GM23338 (cell line): ENCODE measurements around the gene CHD9NB. TPM values are rescaled to one million over a fixed set of nuclear protein-coding genes. Genes with fewer than 3 reads are reported as not detected.

ENCODE experiments used
- ATAC-seq: fragments of 200-7000 bp; cut with Tn5 transposase; 3 replicates; pipeline ENCODE4 v1.9.1; 2020
- DNase-seq: peaks from one replicate; pipeline ENCODE4 v3.0.0-alpha.2; 2015; ENCODE audit warnings: low spot score
- H2AFZ ChIP-seq: fragments of 200-600 bp; sonication (generic); 2 replicates; pipeline ENCODE4 v1.8.0; 2016; ENCODE audit warnings: antibody characterized with exemption, mild to moderate bottlenecking, moderate library complexity
- H3F3A ChIP-seq: fragments of 200-600 bp; sonication (generic); replicated peaks from 2 replicates; pipeline ENCODE4 v1.8.0; 2017; ENCODE audit warnings: antibody characterized with exemption, mixed run types, low read depth
- H3K27ac ChIP-seq: fragments of 200-600 bp; sonication (generic); 2 replicates; pipeline ENCODE4 v1.6.1; 2016; ENCODE audit warnings: low read depth
- H3K27me3 ChIP-seq: fragments of 200-600 bp; sonication (generic); 2 replicates; pipeline ENCODE4 v1.8.0; 2016; ENCODE audit warnings: mild to moderate bottlenecking, mixed run types, moderate library complexity; ENCODE audit not compliant: insufficient read depth
- H3K36me3 ChIP-seq: fragments of 200-600 bp; sonication (generic); 2 replicates; pipeline ENCODE4 v1.8.0; 2016; ENCODE audit warnings: mild to moderate bottlenecking; ENCODE audit not compliant: insufficient read depth
- H3K4me1 ChIP-seq: fragments of 200-600 bp; sonication (generic); 2 replicates; pipeline ENCODE4 v1.8.0; 2016; ENCODE audit warnings: mild to moderate bottlenecking, moderate library complexity; ENCODE audit not compliant: insufficient read depth
- H3K4me2 ChIP-seq: fragments of 200-600 bp; sonication (generic); 2 replicates; pipeline ENCODE4 v1.7.1; 2017; ENCODE audit warnings: mixed run types
- H3K4me3 ChIP-seq: fragments of 200-600 bp; sonication (generic); 2 replicates; pipeline ENCODE4 v1.6.1; 2016; ENCODE audit warnings: mixed run types
- H3K79me2 ChIP-seq: fragments of 200-600 bp; sonication (generic); replicated peaks from 2 replicates; pipeline ENCODE4 v1.8.0; 2017; ENCODE audit warnings: mild to moderate bottlenecking; ENCODE audit not compliant: insufficient read depth
- H3K9me2 ChIP-seq: fragments of 200-600 bp; sonication (generic); 2 replicates; pipeline ENCODE4 v1.8.0; 2017; ENCODE audit not compliant: insufficient read depth
- H4K20me1 ChIP-seq: fragments of 200-600 bp; sonication (generic); replicated peaks from 2 replicates; pipeline ENCODE4 v1.8.0; 2017; ENCODE audit warnings: mild to moderate bottlenecking; ENCODE audit not compliant: insufficient read depth
- H3K27ac Mint-ChIP-seq: 2 replicates; pipeline ENCODE4 v1.8.0; 2020; ENCODE audit warnings: inconsistent platforms, mild to moderate bottlenecking, moderate library complexity, mixed read lengths
- H3K27me3 Mint-ChIP-seq: 3 replicates; pipeline ENCODE4 v1.8.0; 2022; ENCODE audit warnings: low read depth, mild to moderate bottlenecking, moderate library complexity, mixed read lengths, inconsistent platforms; ENCODE audit not compliant: insufficient read depth, poor library complexity
- H3K36me3 Mint-ChIP-seq: 3 replicates; pipeline ENCODE4 v1.8.0; 2021; ENCODE audit warnings: low read depth, mild to moderate bottlenecking, inconsistent platforms, moderate library complexity, mixed read lengths
- H3K4me1 Mint-ChIP-seq: 3 replicates; pipeline ENCODE4 v1.8.0; 2020; ENCODE audit warnings: mild to moderate bottlenecking, inconsistent platforms, mixed read lengths
- H3K4me3 Mint-ChIP-seq: 3 replicates; pipeline ENCODE4 v1.8.0; 2021; ENCODE audit warnings: moderate library complexity, mild to moderate bottlenecking, inconsistent platforms, mixed read lengths
- H3K9me3 Mint-ChIP-seq: 3 replicates; pipeline ENCODE4 v1.8.0; 2020; ENCODE audit warnings: moderate library complexity, mild to moderate bottlenecking, inconsistent platforms, mixed read lengths
- EZH2phosphoT487 ChIP-seq: fragments of 200-600 bp; sonication (generic); IDR thresholded peaks from one replicate; pipeline ENCODE4 v1.8.1; 2018; ENCODE audit warnings: antibody characterized with exemption; ENCODE audit not compliant: unreplicated experiment
- JUNB ChIP-seq: IDR thresholded peaks from one replicate; pipeline ENCODE4 v1.6.1; 2016; ENCODE audit warnings: antibody characterized with exemption; ENCODE audit not compliant: unreplicated experiment
- POLR2AphosphoS5 ChIP-seq: IDR thresholded peaks from 2 replicates; pipeline ENCODE4 v1.6.1; 2016; ENCODE audit warnings: antibody characterized with exemption, low read depth
- ZNF462 ChIP-seq: fragments of 250-450 bp; sonication (Bioruptor Pico); IDR thresholded peaks from 2 replicates; pipeline ENCODE4 v1.5.0; 2020; ENCODE audit warnings: mild to moderate bottlenecking, moderate library complexity
- polyA plus RNA-seq: library from polyadenylated mRNA; unstranded; fragments of >200 nt; fragmentation: Nextera tagmentation; extraction: Ambion mirVana; gene quantifications from 2 replicates; pipeline ENCODE4 v1.2.1, GENCODE V29; 2016
- total RNA-seq: library from RNA; depleted of rRNA; stranded (reverse); fragments of >200 nt; shearing (Covaris generic); gene quantifications from 2 replicates; pipeline ENCODE4 v1.2.3, GENCODE V29; 2014
- TF ChIP-seq, protein P1 (sequence below), 2 experiments: fragments of 200-600 bp in 1 of 2; sonication (generic) in 1 of 2; conservative IDR thresholded peaks; 2 replicates each; pipeline versions ENCODE4 v1.5.1 to v1.6.1; 2016 to 2017; ENCODE audit warnings: antibody characterized with exemption in 2 of 2, low read depth in 2 of 2, mild to moderate bottlenecking in 2 of 2, moderate library complexity in 1 of 2

Gene CHD9NB
- total and polyA plus RNA-seq, 2 experiments from 2014 or later = 1.7 to 4.2 TPM

GRCh38 chr16:53089434-53090285, 37.0 kb upstream of the CHD9NB start:
- Histone ChIP-seq H3K27ac (no peak overlapping the region), H3K36me3 (no peaks in the 10 kb centered on the region), H3K4me3 (no peak overlapping the region), H3K79me2 (no peaks in the 10 kb centered on the region; the same call in 1 of the 2 replicates), H3K4me2 (peak overlapping the region; percentile 13; the same call in 1 of the 2 replicates), H3K4me1 (peaks cover 64% of the 10 kb centered on the region), H3K27me3 (no peaks in the 10 kb centered on the region), H2AFZ (no peak overlapping the region), H3K9me2 (no peaks in the 10 kb centered on the region), H4K20me1 (no peaks in the 10 kb centered on the region), H3F3A (no peaks in the 10 kb centered on the region; the same call in 1 of the 2 replicates)
- Mint-ChIP-seq H3K27ac (peak overlapping the region; percentile 44), H3K9me3 (no peaks in the 10 kb centered on the region), H3K36me3 (no peaks in the 10 kb centered on the region; the same call in 1 of the 3 replicates), H3K27me3 (peaks cover 9% of the 10 kb centered on the region), H3K4me3 (no peak overlapping the region; the same call in 2 of the 3 replicates), H3K4me1 (peaks cover 63% of the 10 kb centered on the region)
- ATAC-seq = peak; percentile 38
- peak; percentile 59 for DNase-seq
- TF ChIP-seq ZNF462 (CRISPR knock-in tag) = peak; percentile 61
- TF ChIP-seq, protein P1, sequence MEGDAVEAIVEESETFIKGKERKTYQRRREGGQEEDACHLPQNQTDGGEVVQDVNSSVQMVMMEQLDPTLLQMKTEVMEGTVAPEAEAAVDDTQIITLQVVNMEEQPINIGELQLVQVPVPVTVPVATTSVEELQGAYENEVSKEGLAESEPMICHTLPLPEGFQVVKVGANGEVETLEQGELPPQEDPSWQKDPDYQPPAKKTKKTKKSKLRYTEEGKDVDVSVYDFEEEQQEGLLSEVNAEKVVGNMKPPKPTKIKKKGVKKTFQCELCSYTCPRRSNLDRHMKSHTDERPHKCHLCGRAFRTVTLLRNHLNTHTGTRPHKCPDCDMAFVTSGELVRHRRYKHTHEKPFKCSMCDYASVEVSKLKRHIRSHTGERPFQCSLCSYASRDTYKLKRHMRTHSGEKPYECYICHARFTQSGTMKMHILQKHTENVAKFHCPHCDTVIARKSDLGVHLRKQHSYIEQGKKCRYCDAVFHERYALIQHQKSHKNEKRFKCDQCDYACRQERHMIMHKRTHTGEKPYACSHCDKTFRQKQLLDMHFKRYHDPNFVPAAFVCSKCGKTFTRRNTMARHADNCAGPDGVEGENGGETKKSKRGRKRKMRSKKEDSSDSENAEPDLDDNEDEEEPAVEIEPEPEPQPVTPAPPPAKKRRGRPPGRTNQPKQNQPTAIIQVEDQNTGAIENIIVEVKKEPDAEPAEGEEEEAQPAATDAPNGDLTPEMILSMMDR (conservative IDR thresholded peaks at IDR 0.05; ENCODE audit: low read depth in 2 of 2) = no peak
- TF ChIP-seq EZH2phosphoT487 = no peak
- no peak for TF ChIP-seq POLR2AphosphoS5
- no peak for TF ChIP-seq JUNB
